Endothelial cell of umbilical vein (primary cell): ENCODE data around the gene MLANA. TPM values are rescaled to one million over a fixed set of nuclear protein-coding genes. Genes with fewer than 3 reads are reported as not detected.

Experiments used
- BruUV-seq: library from RNA; stranded (reverse); fragments of 400-500 nt; replicated peaks from 2 replicates; lab custom pipeline; 2021; lab: Mats Ljungman, UMichigan
- CTCF ChIA-PET: fragments of 300-600, 350-600 bp; sonication (Branson Sonifier 250); formaldehyde crosslinking; loops from one replicate; lab custom pipeline; 2021; ENCODE audit warnings: antibody characterized with exemption, inconsistent platforms; lab: Charles Lee
- POLR2A ChIA-PET: fragments of 300-600, 350-600 bp; sonication (Branson Sonifier 250); formaldehyde crosslinking; loops from one replicate; lab custom pipeline; 2021; ENCODE audit warnings: antibody characterized with exemption, inconsistent platforms; lab: Charles Lee
- DNase-seq: peaks from one replicate; pipeline ENCODE4 v3.0.0-alpha.2; 2011; ENCODE audit warnings: low read depth, low spot score
- FAIRE-seq: peaks from 2 replicates; lab custom pipeline; 2011; peaks lifted over from hg19 to GRCh38; lab: Jason Lieb, UNC
- H2AFZ ChIP-seq: 2 replicates; pipeline ENCODE4 v1.6.0; 2012; ENCODE audit warnings: low read depth, low read length, control low read depth, inconsistent platforms
- H3K27ac ChIP-seq: 2 replicates; pipeline ENCODE4 v1.5.1; 2011; ENCODE audit warnings: low read depth, mild to moderate bottlenecking, control low read depth, low read length, moderate library complexity; ENCODE audit not compliant: insufficient read depth
- H3K27me3 ChIP-seq, 2 experiments: 2 replicates each; pipeline versions ENCODE4 v1.6.0 to v1.6.1; 2011; ENCODE audit warnings: low read length in 2 of 2, mixed read lengths in 1 of 2; ENCODE audit not compliant: control insufficient read depth in 2 of 2, insufficient read depth in 2 of 2
- H3K36me3 ChIP-seq, 2 experiments: 2 replicates in 1 of 2; 3 replicates in 1 of 2; pipeline ENCODE4 v1.5.1; 2011; ENCODE audit warnings: low read length in 2 of 2, mild to moderate bottlenecking in 1 of 2, moderate library complexity in 1 of 2; ENCODE audit not compliant: control insufficient read depth in 2 of 2, insufficient read depth in 2 of 2; ENCODE audit errors: extremely low read depth in 1 of 2
- H3K4me1 ChIP-seq: 3 replicates; pipeline ENCODE4 v1.5.1; 2011; ENCODE audit warnings: mild to moderate bottlenecking, low read length; ENCODE audit not compliant: control insufficient read depth, insufficient read depth; ENCODE audit errors: extremely low read depth
- H3K4me2 ChIP-seq: 2 replicates; pipeline ENCODE4 v1.6.1; 2011; ENCODE audit warnings: low read length, control low read depth, mixed read lengths; ENCODE audit not compliant: insufficient read depth
- H3K4me3 ChIP-seq, 3 experiments: fragments of 200-600 bp in 1 of 3; sonication (generic), shearing (Covaris generic) in 1 of 3; replicated peaks in 1 of 3; 2 replicates each; pipeline ENCODE4 v1.5.1; 2011 to 2016; ENCODE audit warnings: control low read depth in 3 of 3, low read length in 3 of 3, mild to moderate bottlenecking in 2 of 3, inconsistent platforms in 1 of 3, low read depth in 1 of 3, moderate library complexity in 1 of 3; ENCODE audit not compliant: insufficient read depth in 1 of 3
- H3K79me2 ChIP-seq: 2 replicates; pipeline ENCODE4 v1.6.0; 2012; ENCODE audit warnings: low read length, inconsistent platforms; ENCODE audit not compliant: control insufficient read depth, insufficient read depth
- H3K9ac ChIP-seq: replicated peaks from 2 replicates; pipeline ENCODE3; 2011; ENCODE audit warnings: low read length, control low read depth; ENCODE audit not compliant: insufficient read depth; ENCODE audit errors: extremely low read depth
- H3K9me1 ChIP-seq: replicated peaks from 3 replicates; pipeline ENCODE4 v1.6.0; 2011; ENCODE audit warnings: mild to moderate bottlenecking, low read length; ENCODE audit not compliant: control insufficient read depth, insufficient read depth; ENCODE audit errors: extremely low read depth
- H3K9me3 ChIP-seq: replicated peaks from 2 replicates; pipeline ENCODE4 v1.5.1; 2012; ENCODE audit warnings: low read length, inconsistent platforms; ENCODE audit not compliant: control insufficient read depth, insufficient read depth
- H4K20me1 ChIP-seq: replicated peaks from 2 replicates; pipeline ENCODE3; 2011; ENCODE audit warnings: mild to moderate bottlenecking, low read length; ENCODE audit not compliant: control insufficient read depth, insufficient read depth; ENCODE audit errors: extremely low read depth
- CTCF ChIP-seq, 2 donors: IDR thresholded peaks; 1 replicate in 1 of 2; 2 replicates in 1 of 2; pipeline ENCODE4 v1.5.1; 2011; ENCODE audit warnings: low read length in 2 of 2, mild to moderate bottlenecking in 2 of 2, moderate library complexity in 2 of 2, control low read depth in 1 of 2, inconsistent platforms in 1 of 2, low read depth in 1 of 2; ENCODE audit not compliant: insufficient read depth in 1 of 2; ENCODE audit errors: extremely low read depth in 1 of 2
- EZH2 ChIP-seq: IDR thresholded peaks from 2 replicates; pipeline ENCODE4 v1.6.1; 2012; ENCODE audit warnings: borderline replicate concordance, low read depth, mild to moderate bottlenecking, moderate library complexity, low read length, inconsistent platforms; ENCODE audit not compliant: severe bottlenecking
- FOS ChIP-seq: IDR thresholded peaks from 2 replicates; pipeline ENCODE4 v1.6.1; 2011; ENCODE audit warnings: mild to moderate bottlenecking, low read length, moderate library complexity, borderline replicate concordance; ENCODE audit not compliant: insufficient read depth
- GATA2 ChIP-seq: IDR thresholded peaks from 2 replicates; pipeline ENCODE4 v1.7.0; 2011; ENCODE audit warnings: low read depth, mild to moderate bottlenecking, moderate library complexity, mixed read lengths, low read length; ENCODE audit not compliant: insufficient read length, insufficient read depth
- JUN ChIP-seq: IDR thresholded peaks from 2 replicates; pipeline ENCODE4 v1.6.1; 2011; ENCODE audit warnings: borderline replicate concordance, low read depth; ENCODE audit not compliant: insufficient read length, insufficient read depth
- MAX ChIP-seq: IDR thresholded peaks from 2 replicates; pipeline ENCODE4 v1.6.1; 2011; ENCODE audit not compliant: insufficient read depth, insufficient read length
- MYC ChIP-seq: IDR thresholded peaks from one replicate; pipeline ENCODE4 v1.6.1; 2011; ENCODE audit warnings: mild to moderate bottlenecking, low read depth, low read length
- POLR2A ChIP-seq: IDR thresholded peaks from 2 replicates; pipeline ENCODE4 v1.6.1; 2012; ENCODE audit warnings: low read depth, mild to moderate bottlenecking, control low read depth, low read length
- POLR2AphosphoS5 ChIP-seq: IDR thresholded peaks from 2 replicates; pipeline ENCODE4 v1.6.1; 2012; ENCODE audit warnings: low read depth, mild to moderate bottlenecking, control low read depth, low read length, moderate library complexity; ENCODE audit not compliant: insufficient read depth
- dilution Hi-C: fragments of 300-500 bp; cut with MboI; formaldehyde crosslinking; loops from one replicate; pipeline ENCODE4 v1.15.0; 2019; ENCODE audit warnings: low sequenced_read_pairs; ENCODE audit not compliant: extremely low pct_ligation_motif_present
- intact Hi-C: fragments of 100-400 bp; cut with micrococcal nuclease; formaldehyde crosslinking; loops from one replicate; pipeline ENCODE4 v1.10.0; 2022
- polyA plus RNA-seq, 4 experiments: library from polyadenylated mRNA; depleted of rRNA in 3 of 4; stranded (reverse) in 3 of 4; unstranded in 1 of 4; fragments of >200 nt; gene quantifications; 2 replicates each; pipeline versions ENCODE4 v1.2.1 to v1.2.3, GENCODE V29; 2011 to 2012; ENCODE audit warnings: missing spikeins in 1 of 4
- total RNA-seq: library from RNA; stranded (reverse); gene quantifications from 2 replicates; pipeline ENCODE4 v1.2.3, GENCODE V29; 2021

MLANA gene
- total and polyA plus RNA-seq, 2 donors (not counting 3 experiments of a cell fraction or from before 2014, with no cell fraction given) = not detected

DNA sequence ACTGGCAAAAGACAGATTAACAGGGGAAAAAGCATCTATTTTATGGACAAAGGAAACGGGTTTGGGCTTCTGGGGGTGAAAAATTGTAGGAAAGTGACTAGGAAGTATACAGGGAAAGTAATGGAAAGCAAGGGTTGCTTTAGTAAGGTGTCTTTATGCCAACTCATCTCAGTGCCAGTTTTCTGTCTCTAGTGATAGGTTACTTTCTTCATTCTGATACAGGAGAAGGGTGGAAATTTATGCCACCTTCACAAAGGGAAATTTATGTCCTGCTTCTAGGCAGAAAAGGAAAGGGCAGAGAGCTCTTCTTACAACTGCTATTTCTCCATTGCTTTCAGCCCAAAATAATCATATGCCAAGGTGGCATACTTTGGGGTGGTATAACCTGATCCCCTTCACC lies 37.7 kb upstream of the MLANA start:
- no TSS peak for BruUV-seq
- no peak overlapping the region for H3K4me2 ChIP-seq
- H3K4me1 ChIP-seq = no peaks in the 10 kb centered on the region
- no peaks in the 10 kb centered on the region for H3K9me3 ChIP-seq
- intact Hi-C loops = loop anchor here (2.0 kb wide), 1 partner anchor 20 kb away; the partner anchor contains the start of gene ERMP1
- ChIA-PET POLR2A (interaction anchor here (0.7 kb wide), 1 partner anchor 637 kb away, joined by 6 read pairs; no protein-coding TSS in a partner anchor), CTCF (interaction anchor here (1.6 kb wide), 1 partner anchor 54 kb away, joined by 6 read pairs; no protein-coding TSS in a partner anchor)
- no peaks in the 10 kb centered on the region for H3K79me2 ChIP-seq
- H3K36me3 ChIP-seq = no peaks in the 10 kb centered on the region
- no peaks in the 10 kb centered on the region for H3K9me1 ChIP-seq
- dilution Hi-C loops = no loop called here
- DNase-seq (no peak), FAIRE-seq (no peak)
- H2AFZ ChIP-seq = no peak overlapping the region
- H4K20me1 ChIP-seq = no peaks in the 10 kb centered on the region
- no peak overlapping the region for H3K4me3 ChIP-seq
- no peak overlapping the region for H3K9ac ChIP-seq
- peaks cover 3 to 4% of the 10 kb centered on the region in 2 experiments for H3K27me3 ChIP-seq
- TF ChIP-seq MYC (no peak), MAX (no peak), POLR2A (no peak), POLR2AphosphoS5 (no peak)
- no peak overlapping the region for H3K27ac ChIP-seq

DNA sequence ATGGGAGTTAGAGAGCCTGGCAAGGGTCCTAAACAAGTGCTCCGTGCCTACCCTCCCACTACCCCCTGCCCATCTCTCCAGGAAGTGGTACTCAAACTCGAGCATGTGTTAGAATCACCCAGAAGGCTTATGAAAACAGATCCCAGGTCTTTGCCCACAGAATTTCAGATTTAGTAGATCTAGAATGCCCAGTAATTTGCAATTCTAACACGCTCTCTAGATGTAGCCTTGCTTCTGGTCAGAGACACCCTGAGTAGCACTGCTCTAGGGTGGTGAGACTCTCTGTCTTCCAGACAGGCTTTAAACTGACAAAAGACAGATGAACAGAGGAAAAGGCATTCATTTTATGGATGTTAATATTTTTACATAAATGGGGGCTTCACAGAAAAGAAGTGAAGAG lies 37.1 kb upstream of the MLANA start:
- ChIA-PET CTCF (interaction anchor here (1.1 to 2.6 kb wide), 2 partner anchors 17 to 33 kb away, joined by 4 to 11 read pairs; no protein-coding TSS in a partner anchor), POLR2A (no interaction called here)
- Histone ChIP-seq H3K27me3 (peaks cover 3 to 6% of the 10 kb centered on the region in 2 experiments), H3K79me2 (no peaks in the 10 kb centered on the region), H3K36me3 (no peaks in the 10 kb centered on the region), H2AFZ (no peak overlapping the region), H4K20me1 (no peaks in the 10 kb centered on the region), H3K9ac (no peak overlapping the region), H3K4me3 (no peak overlapping the region), H3K4me1 (no peaks in the 10 kb centered on the region), H3K9me1 (no peaks in the 10 kb centered on the region), H3K9me3 (no peaks in the 10 kb centered on the region), H3K27ac (no peak overlapping the region), H3K4me2 (no peak overlapping the region)
- DNase-seq = no peak
- intact Hi-C loops (loop anchor here (2.0 kb wide), 1 partner anchor 21 kb away; the partner anchor contains the start of gene ERMP1), dilution Hi-C loops (no loop called here)
- BruUV-seq = no TSS peak
- TF ChIP-seq GATA2 (no peak), MAX (no peak), POLR2AphosphoS5 (no peak), JUN (no peak), MYC (no peak), FOS (no peak), POLR2A (no peak), CTCF (IDR thresholded peaks at IDR 0.05; ENCODE audit: extremely low read depth in 1 of 2, insufficient read depth in 1 of 2, low read depth in 1 of 2, low read length in 2 of 2) (no peak), EZH2 (no peak)
- FAIRE-seq = no peak
